Dedifferentiated amniotic fluid mesenchymal stem cell (primary cell): ENCODE results near the gene DCLK1.
"Not testable (repeated sequence)": the region's sequence is repeated elsewhere in the genome, so short reads cannot be mapped to it uniquely, and the experiment has no call there.

Experiments
- DNase-seq: peaks from one replicate; pipeline ENCODE4 v3.0.0-alpha.2; 2016; ENCODE audit errors: extremely low spot score

The DCLK1 gene

GRCh38 chr13:35984776-35985453 is 146.3 kb downstream of the DCLK1 start:
- DNase-seq = no peak

- DNase-seq = no peak
These were observed 146.9 kb downstream of the DCLK1 start for GRCh38 chr13:35984287-35984686.

GRCh38 chr13:35983703-35984102 is 147.5 kb downstream of the DCLK1 start:
- DNase-seq = not testable (repeated sequence)

GRCh38 chr13:35983206-35983605 is 148.0 kb downstream of the DCLK1 start:
- DNase-seq = no peak

GRCh38 chr13:35979361-35979951 is 151.7 kb downstream of the DCLK1 start:
- peak; percentile 93 for DNase-seq

- DNase-seq = peak; percentile 85
These were observed 152.4 kb downstream of the DCLK1 start for GRCh38 chr13:35978607-35979316.

- no peak for DNase-seq
These were observed 154.1 kb downstream of the DCLK1 start for GRCh38 chr13:35977060-35977459.

- no peak for DNase-seq
These were observed 155.1 kb downstream of the DCLK1 start for GRCh38 chr13:35976126-35976525.

GRCh38 chr13:35966951-35967350 is 164.2 kb downstream of the DCLK1 start:
- not testable (repeated sequence) for DNase-seq

- no peak for DNase-seq
These were observed 165.2 kb downstream of the DCLK1 start for GRCh38 chr13:35966024-35966423.

- no peak for DNase-seq
These were observed 165.8 kb downstream of the DCLK1 start for GRCh38 chr13:35965226-35965927.

- DNase-seq = peak; percentile 49
These were observed 166.4 kb downstream of the DCLK1 start for GRCh38 chr13:35964863-35965180.

- no peak for DNase-seq
These were observed 166.9 kb downstream of the DCLK1 start for GRCh38 chr13:35964011-35964862.

GRCh38 chr13:35961461-35962220 is 169.5 kb downstream of the DCLK1 start:
- peak; percentile 60 for DNase-seq

- no peak for DNase-seq
These were observed 170.2 kb downstream of the DCLK1 start for GRCh38 chr13:35961002-35961401.

- DNase-seq = no peak
These were observed 173.2 kb downstream of the DCLK1 start for GRCh38 chr13:35957996-35958395.

- DNase-seq = peak; percentile 44
These were observed 173.9 kb downstream of the DCLK1 start for GRCh38 chr13:35957241-35957731.

GRCh38 chr13:35956074-35956473 is 175.1 kb downstream of the DCLK1 start:
- DNase-seq = no peak

GRCh38 chr13:35954207-35954560 is 177.0 kb downstream of the DCLK1 start:
- DNase-seq = no peak

- DNase-seq = peak; percentile 96
These were observed 177.5 kb downstream of the DCLK1 start for GRCh38 chr13:35953537-35954206.
